ENCODE measurements around the gene RDX. TPM values are rescaled to one million over a fixed set of nuclear protein-coding genes. Genes with fewer than 3 reads are reported as not detected.

Gene RDX
- total RNA-seq, 1 donor from 2014 or later: 149 TPM

DNA sequence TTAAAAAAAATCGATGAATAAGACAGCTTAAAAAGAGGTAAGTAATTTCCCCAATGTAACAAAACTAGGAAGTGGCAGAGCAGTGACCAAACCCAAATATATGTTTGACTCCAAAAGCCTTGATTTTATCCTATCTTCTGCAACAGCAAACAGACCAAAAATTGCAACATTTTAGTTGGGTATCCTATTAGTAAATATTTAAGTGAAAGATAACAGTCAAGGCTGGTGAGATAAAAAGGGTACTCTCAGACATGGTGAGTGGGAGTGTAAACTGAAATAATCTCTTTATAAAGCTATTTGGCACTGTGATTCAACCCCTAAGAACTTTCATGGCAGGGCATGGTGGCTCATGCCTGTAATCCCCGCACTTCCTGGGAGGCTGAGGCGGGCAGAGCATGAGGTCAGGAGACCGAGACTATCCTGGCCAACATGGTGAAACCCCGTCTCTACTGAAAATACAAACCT lies 1.9 kb upstream of the RDX start:
- Mint-ChIP-seq H3K36me3 (ENCODE audit: low read depth) (no peaks in the 10 kb centered on the region), H3K27me3 (ENCODE audit: low read depth) (no peaks in the 10 kb centered on the region), H3K27ac (ENCODE audit: unreplicated experiment) (no peak overlapping the region), H3K4me3 (ENCODE audit: unreplicated experiment) (no peak overlapping the region), H3K9me3 (ENCODE audit: low read depth) (no peaks in the 10 kb centered on the region), H3K4me1 (ENCODE audit: low read depth) (peaks cover 32% of the 10 kb centered on the region)
- no peak for DNase-seq (ENCODE audit: low spot score)
- TF ChIP-seq, protein P1, sequence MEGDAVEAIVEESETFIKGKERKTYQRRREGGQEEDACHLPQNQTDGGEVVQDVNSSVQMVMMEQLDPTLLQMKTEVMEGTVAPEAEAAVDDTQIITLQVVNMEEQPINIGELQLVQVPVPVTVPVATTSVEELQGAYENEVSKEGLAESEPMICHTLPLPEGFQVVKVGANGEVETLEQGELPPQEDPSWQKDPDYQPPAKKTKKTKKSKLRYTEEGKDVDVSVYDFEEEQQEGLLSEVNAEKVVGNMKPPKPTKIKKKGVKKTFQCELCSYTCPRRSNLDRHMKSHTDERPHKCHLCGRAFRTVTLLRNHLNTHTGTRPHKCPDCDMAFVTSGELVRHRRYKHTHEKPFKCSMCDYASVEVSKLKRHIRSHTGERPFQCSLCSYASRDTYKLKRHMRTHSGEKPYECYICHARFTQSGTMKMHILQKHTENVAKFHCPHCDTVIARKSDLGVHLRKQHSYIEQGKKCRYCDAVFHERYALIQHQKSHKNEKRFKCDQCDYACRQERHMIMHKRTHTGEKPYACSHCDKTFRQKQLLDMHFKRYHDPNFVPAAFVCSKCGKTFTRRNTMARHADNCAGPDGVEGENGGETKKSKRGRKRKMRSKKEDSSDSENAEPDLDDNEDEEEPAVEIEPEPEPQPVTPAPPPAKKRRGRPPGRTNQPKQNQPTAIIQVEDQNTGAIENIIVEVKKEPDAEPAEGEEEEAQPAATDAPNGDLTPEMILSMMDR (IDR thresholded peaks at IDR 0.05): no peak

DNA sequence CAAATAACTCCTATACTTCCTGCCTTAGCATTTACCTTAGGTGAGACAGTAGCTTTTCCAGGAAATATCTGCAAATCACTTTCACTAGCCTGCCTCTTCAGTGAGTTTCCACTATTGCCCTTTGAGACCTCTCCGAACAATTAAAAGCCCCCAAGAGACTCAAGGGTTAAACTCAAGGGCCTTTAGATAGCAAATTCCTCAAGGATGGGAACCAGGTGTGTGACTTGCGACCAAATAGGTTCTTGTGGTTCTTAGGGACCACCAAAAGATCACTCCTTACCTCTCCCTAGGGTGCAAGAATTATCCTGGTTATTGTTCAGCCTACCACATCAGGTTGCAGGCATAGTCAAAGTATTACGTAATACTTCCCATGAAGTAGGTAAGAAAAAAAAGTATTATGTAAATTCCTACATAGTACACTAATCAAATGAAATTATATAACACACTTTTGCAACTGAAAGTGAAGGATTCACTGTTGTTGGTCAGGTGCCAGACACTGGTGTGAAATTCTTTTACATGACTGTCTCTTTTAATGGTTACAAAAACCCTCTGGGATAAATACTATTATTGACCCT lies 1.4 kb upstream of the RDX start:
- Mint-ChIP-seq H3K36me3 (ENCODE audit: low read depth) (no peaks in the 10 kb centered on the region), H3K4me3 (ENCODE audit: unreplicated experiment) (no peak overlapping the region), H3K27ac (ENCODE audit: unreplicated experiment) (no peak overlapping the region), H3K27me3 (ENCODE audit: low read depth) (no peaks in the 10 kb centered on the region), H3K9me3 (ENCODE audit: low read depth) (no peaks in the 10 kb centered on the region), H3K4me1 (ENCODE audit: low read depth) (peaks cover 37% of the 10 kb centered on the region)
- no peak for DNase-seq (ENCODE audit: low spot score)
- TF ChIP-seq, protein P1 (IDR thresholded peaks at IDR 0.05): no peak

DNA sequence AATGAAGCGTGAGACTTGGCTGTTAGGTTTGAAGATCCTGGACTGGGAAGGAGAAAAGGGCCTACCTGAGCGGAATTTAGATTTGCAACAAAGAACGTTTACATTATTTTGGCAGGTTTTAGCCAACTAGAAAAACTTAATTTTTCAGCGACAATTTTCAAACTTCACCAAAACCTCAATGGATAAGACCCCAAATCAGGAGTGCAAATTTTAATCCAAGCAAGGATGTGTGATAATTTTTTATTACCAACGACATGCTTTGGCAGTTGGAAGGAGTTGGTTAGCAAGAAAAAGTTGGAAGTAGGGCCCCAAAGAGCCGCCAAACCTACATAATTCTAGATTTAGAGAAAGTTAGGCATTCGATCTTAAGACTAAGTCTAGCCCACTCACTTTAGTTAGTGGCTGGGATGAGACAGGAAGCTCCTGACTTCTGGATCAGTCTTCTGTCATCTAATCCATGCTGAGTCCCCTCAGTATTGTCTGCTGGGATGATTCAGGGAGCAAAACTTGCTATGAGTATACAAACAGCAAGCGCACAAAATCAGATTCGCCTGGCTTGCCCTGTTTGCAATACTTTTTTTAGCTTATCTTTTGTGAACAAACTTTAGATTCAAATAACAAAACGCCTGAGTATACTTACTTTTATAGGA lies 787 bp upstream of the RDX start:
- Mint-ChIP-seq H3K36me3 (ENCODE audit: low read depth) (no peaks in the 10 kb centered on the region), H3K27ac (ENCODE audit: unreplicated experiment) (peak overlapping the region; percentile 80), H3K27me3 (ENCODE audit: low read depth) (no peaks in the 10 kb centered on the region), H3K4me1 (ENCODE audit: low read depth) (peaks cover 41% of the 10 kb centered on the region), H3K9me3 (ENCODE audit: low read depth) (no peaks in the 10 kb centered on the region), H3K4me3 (ENCODE audit: unreplicated experiment) (peak overlapping the region; percentile 68)
- TF ChIP-seq, protein P1 (IDR thresholded peaks at IDR 0.05): no peak
- no peak for DNase-seq (ENCODE audit: low spot score)

DNA sequence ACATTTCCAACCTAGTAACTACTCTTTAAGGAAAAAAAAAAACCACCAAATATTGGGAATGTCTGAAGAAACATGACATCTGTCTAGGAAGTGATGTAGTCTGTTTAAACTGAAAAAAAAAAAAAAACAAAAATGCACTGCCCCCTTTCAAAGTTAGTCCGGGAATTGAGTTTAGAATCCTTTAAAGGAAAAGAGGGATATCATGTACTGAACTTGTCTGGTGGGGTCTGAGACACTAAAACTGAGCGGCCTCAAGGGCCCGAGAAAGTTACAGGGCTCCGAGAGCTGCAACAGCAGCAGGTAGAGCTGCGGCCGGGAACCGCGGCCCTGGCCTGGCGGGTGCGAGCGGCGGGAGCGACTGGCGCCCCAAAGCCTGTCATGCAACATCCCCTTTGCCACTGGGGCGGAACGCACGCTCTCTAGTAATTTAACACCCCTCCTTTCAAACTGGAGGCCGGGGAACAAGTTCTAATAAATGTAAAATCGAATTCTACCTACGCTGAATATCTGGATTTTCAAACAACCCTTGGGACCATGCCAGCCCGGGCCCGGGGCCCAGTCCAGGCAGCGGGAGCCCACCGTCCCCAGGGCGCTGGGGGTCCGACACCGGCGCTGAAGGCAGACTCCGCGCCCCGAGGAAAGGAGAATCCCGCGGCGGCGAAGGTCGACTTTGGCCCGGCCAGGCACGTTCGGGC lies 736 bp downstream of the RDX start:
- Mint-ChIP-seq H3K27me3 (ENCODE audit: low read depth) (no peaks in the 10 kb centered on the region), H3K9me3 (ENCODE audit: low read depth) (no peaks in the 10 kb centered on the region), H3K4me1 (ENCODE audit: low read depth) (peaks cover 54% of the 10 kb centered on the region), H3K27ac (ENCODE audit: unreplicated experiment) (peak overlapping the region; percentile 92), H3K4me3 (ENCODE audit: unreplicated experiment) (peak overlapping the region; percentile 90), H3K36me3 (ENCODE audit: low read depth) (no peaks in the 10 kb centered on the region)
- no peak for DNase-seq (ENCODE audit: low spot score)
- TF ChIP-seq, protein P1 (IDR thresholded peaks at IDR 0.05): peak; percentile 5

DNA sequence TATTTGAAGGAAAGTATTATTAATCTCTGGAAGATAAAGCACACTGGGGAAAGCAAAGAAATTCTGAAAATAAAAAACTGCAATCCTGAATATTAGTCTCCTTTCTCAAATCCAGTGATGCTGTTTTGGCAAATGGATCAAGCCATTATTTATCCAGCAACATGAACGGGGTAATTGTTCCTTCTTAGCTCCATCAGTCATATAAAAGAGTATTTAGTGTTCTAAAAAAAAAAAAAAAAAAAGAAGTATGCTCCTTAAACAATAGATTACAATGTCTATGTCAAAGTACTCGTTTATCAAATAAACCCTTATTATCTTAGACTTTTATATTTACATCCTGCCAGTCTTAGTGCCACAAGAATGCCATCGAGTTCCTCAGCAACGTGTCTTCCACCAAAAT lies 1.3 kb downstream of the RDX start:
- no peak for DNase-seq (ENCODE audit: low spot score)
- no peaks in the 10 kb centered on the region for H3K9me3 Mint-ChIP-seq (ENCODE audit: low read depth)
- H3K27me3 Mint-ChIP-seq (ENCODE audit: low read depth): no peaks in the 10 kb centered on the region
- H3K4me3 Mint-ChIP-seq (ENCODE audit: unreplicated experiment): peak overlapping the region; percentile 90
- H3K36me3 Mint-ChIP-seq (ENCODE audit: low read depth): no peaks in the 10 kb centered on the region
- peak overlapping the region; percentile 92 for H3K27ac Mint-ChIP-seq (ENCODE audit: unreplicated experiment)
- TF ChIP-seq, protein P1 (IDR thresholded peaks at IDR 0.05): no peak
- peaks cover 60% of the 10 kb centered on the region for H3K4me1 Mint-ChIP-seq (ENCODE audit: low read depth)
